Loucy (cell line): Measurements from ENCODE around the gene ZNF280C.

ENCODE experiments used
- H2AFZ ChIP-seq: fragments of 200-600 bp; sonication (generic); 2 replicates; pipeline ENCODE4 v1.6.0; 2016; ENCODE audit warnings: antibody characterized with exemption, mild to moderate bottlenecking, low read length, moderate library complexity
- H3F3A ChIP-seq: fragments of 200-600 bp; 2 replicates; pipeline ENCODE4 v1.6.0; 2016; ENCODE audit warnings: antibody characterized with exemption, low read depth, mild to moderate bottlenecking
- H3K27me3 ChIP-seq: fragments of 200-600 bp; sonication (generic); 2 replicates; pipeline ENCODE4 v1.6.1; 2014; ENCODE audit warnings: low read length, mild to moderate bottlenecking; ENCODE audit not compliant: insufficient read depth, poor library complexity, severe bottlenecking
- H3K36me3 ChIP-seq: fragments of 200-600 bp; sonication (generic); 2 replicates; pipeline ENCODE4 v1.6.1; 2016; ENCODE audit warnings: low read length; ENCODE audit not compliant: insufficient read depth
- H3K4me1 ChIP-seq: fragments of 200-600 bp; sonication (generic); 2 replicates; pipeline ENCODE4 v1.5.1; 2014; ENCODE audit warnings: low read length, mild to moderate bottlenecking; ENCODE audit not compliant: insufficient read depth, poor library complexity, severe bottlenecking
- H3K4me2 ChIP-seq: fragments of 200-600 bp; sonication (generic); 2 replicates; pipeline ENCODE4 v1.6.0; 2014; ENCODE audit warnings: antibody characterized with exemption, low read length, low read depth, mild to moderate bottlenecking; ENCODE audit not compliant: poor library complexity, severe bottlenecking
- H3K4me3 ChIP-seq: fragments of 200-600 bp; sonication (generic); 2 replicates; pipeline ENCODE4 v1.5.1; 2014; ENCODE audit warnings: low read length, mild to moderate bottlenecking, mixed read lengths; ENCODE audit not compliant: poor library complexity, severe bottlenecking
- H3K79me2 ChIP-seq: fragments of 200-600 bp; sonication (generic); 2 replicates; pipeline ENCODE4 v1.6.1; 2014; ENCODE audit warnings: low read length; ENCODE audit not compliant: insufficient read depth
- H3K9ac ChIP-seq: fragments of 200-600 bp; sonication (generic); 2 replicates; pipeline ENCODE4 v1.6.0; 2014; ENCODE audit warnings: mild to moderate bottlenecking, low read depth, low read length, moderate library complexity; ENCODE audit not compliant: poor library complexity, severe bottlenecking
- H3K9me2 ChIP-seq: fragments of 200-600 bp; sonication (generic); replicated peaks from 2 replicates; pipeline ENCODE4 v1.6.1; 2016; ENCODE audit warnings: low read depth, low read length, mixed read lengths
- H3K9me3 ChIP-seq: fragments of 200-600 bp; sonication (generic); 2 replicates; pipeline ENCODE4 v1.6.1; 2014; ENCODE audit warnings: mild to moderate bottlenecking, antibody characterized with exemption, low read length, low read depth; ENCODE audit not compliant: insufficient read depth
- H4K20me1 ChIP-seq: fragments of 200-600 bp; sonication (generic); 2 replicates; pipeline ENCODE4 v1.6.0; 2014; ENCODE audit warnings: antibody characterized with exemption, low read length, mild to moderate bottlenecking; ENCODE audit not compliant: insufficient read depth, poor library complexity, severe bottlenecking
- EZH2phosphoT487 ChIP-seq: fragments of 200-600 bp; IDR thresholded peaks from 2 replicates; pipeline ENCODE4 v1.6.1; 2018; ENCODE audit warnings: antibody characterized with exemption, mild to moderate bottlenecking, moderate library complexity, borderline replicate concordance
- TF ChIP-seq, protein P1 (sequence below): fragments of 200-600 bp; sonication (generic); conservative IDR thresholded peaks from 2 replicates; pipeline ENCODE4 v1.5.1; 2014; ENCODE audit warnings: mild to moderate bottlenecking, antibody characterized with exemption, low read length

The ZNF280C gene

DNA sequence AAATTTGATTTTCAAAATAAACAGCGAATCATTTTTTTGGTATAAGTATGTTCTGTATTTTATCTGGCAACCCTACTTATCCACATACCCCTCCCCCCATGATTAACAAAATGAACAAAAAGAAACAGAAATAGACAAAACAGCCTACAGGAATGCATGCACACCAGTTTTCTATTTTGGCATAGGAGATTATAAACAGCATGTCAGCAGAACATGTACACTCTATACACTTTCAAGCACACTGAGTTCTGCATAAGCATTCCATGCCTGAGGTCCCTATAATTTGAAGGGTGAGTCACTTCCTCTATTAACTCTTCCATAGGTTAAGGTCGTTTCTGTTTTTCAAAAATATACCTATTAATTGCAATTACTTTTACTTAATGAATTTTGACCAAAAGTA lies 28.0 kb upstream of the ZNF280C start:
- Histone ChIP-seq H4K20me1 (no peaks in the 10 kb centered on the region), H3K9me3 (no peaks in the 10 kb centered on the region), H3K9ac (no peak overlapping the region), H3K4me3 (no peak overlapping the region), H3K9me2 (no peaks in the 10 kb centered on the region), H3F3A (no peaks in the 10 kb centered on the region), H3K79me2 (no peaks in the 10 kb centered on the region), H3K4me1 (no peaks in the 10 kb centered on the region), H3K27me3 (no peaks in the 10 kb centered on the region), H2AFZ (no peak overlapping the region), H3K4me2 (no peak overlapping the region), H3K36me3 (no peaks in the 10 kb centered on the region)
- TF ChIP-seq, protein P1, sequence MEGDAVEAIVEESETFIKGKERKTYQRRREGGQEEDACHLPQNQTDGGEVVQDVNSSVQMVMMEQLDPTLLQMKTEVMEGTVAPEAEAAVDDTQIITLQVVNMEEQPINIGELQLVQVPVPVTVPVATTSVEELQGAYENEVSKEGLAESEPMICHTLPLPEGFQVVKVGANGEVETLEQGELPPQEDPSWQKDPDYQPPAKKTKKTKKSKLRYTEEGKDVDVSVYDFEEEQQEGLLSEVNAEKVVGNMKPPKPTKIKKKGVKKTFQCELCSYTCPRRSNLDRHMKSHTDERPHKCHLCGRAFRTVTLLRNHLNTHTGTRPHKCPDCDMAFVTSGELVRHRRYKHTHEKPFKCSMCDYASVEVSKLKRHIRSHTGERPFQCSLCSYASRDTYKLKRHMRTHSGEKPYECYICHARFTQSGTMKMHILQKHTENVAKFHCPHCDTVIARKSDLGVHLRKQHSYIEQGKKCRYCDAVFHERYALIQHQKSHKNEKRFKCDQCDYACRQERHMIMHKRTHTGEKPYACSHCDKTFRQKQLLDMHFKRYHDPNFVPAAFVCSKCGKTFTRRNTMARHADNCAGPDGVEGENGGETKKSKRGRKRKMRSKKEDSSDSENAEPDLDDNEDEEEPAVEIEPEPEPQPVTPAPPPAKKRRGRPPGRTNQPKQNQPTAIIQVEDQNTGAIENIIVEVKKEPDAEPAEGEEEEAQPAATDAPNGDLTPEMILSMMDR = no peak
- TF ChIP-seq EZH2phosphoT487 = no peak

DNA sequence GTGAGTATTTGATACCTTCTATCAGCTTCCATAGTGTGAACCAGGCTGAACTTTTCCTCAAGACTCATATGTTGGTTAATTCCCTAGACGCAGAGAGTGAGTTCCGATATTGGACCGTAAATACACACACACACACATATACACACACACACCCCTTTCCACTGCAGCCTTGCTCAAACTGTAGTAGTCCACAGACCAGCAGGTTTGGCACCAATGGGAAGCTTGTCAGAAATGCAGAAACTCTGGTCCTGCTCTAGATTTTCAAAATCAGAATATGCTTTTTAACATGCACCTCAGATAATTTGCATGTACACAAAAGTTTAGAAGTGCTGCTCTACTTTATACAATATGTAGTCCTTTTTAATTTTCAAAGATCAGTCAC lies 27.6 kb upstream of the ZNF280C start:
- Histone ChIP-seq H3K9me3 (no peaks in the 10 kb centered on the region), H3F3A (no peaks in the 10 kb centered on the region), H3K4me1 (no peaks in the 10 kb centered on the region), H3K9ac (no peak overlapping the region), H3K79me2 (no peaks in the 10 kb centered on the region), H3K27me3 (no peaks in the 10 kb centered on the region), H2AFZ (no peak overlapping the region), H3K4me2 (no peak overlapping the region), H4K20me1 (no peaks in the 10 kb centered on the region), H3K4me3 (no peak overlapping the region), H3K36me3 (no peaks in the 10 kb centered on the region), H3K9me2 (no peaks in the 10 kb centered on the region)
- TF ChIP-seq EZH2phosphoT487 = no peak
- TF ChIP-seq, protein P1 = no peak

DNA sequence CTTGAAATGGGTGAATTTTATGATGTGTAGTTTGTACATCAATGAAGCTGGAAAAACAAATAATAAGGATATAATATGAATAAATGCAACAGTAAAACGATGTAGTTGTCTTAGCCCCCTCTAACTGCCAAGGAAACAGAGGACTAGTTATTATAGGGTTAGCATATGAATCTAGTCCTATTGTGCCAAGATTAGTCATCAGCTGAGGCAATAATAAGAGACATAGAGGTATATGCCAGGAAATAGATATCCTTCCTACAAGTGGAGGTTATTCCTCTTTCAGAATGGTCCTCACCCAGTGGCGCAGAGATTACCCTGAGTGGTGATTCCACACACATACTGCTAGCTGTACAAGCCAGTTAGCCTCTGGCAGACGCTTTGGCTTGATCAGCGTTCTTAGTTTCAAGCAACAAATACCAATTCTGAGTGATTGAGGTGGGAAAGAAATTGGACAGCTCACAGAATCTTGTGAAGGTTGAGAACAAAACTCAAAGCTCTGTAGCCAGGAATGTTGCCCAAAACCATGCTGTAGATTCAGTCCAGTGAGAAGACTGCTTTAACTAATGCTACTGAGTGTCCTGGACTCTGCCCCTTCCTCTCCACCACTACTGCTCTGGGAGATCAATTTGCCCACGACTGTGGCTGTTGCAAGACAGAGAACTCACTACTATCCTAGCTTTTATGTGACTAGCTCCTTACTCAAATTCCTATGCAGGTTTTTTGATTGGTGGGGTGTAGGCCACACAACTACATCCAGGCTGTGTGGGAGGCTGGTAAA lies 27.0 kb upstream of the ZNF280C start:
- no peak overlapping the region for H3K4me3 ChIP-seq
- H3F3A ChIP-seq = no peaks in the 10 kb centered on the region
- no peaks in the 10 kb centered on the region for H3K79me2 ChIP-seq
- no peaks in the 10 kb centered on the region for H3K9me2 ChIP-seq
- no peak overlapping the region for H3K4me2 ChIP-seq
- no peaks in the 10 kb centered on the region for H3K9me3 ChIP-seq
- H3K9ac ChIP-seq = no peak overlapping the region
- H3K36me3 ChIP-seq = no peaks in the 10 kb centered on the region
- H2AFZ ChIP-seq = no peak overlapping the region
- H4K20me1 ChIP-seq = no peaks in the 10 kb centered on the region
- H3K4me1 ChIP-seq = no peaks in the 10 kb centered on the region
- TF ChIP-seq, protein P1 = no peak
- TF ChIP-seq EZH2phosphoT487 = no peak
- no peaks in the 10 kb centered on the region for H3K27me3 ChIP-seq
